Measurements from ENCODE around the gene ARID1B. TPM values are rescaled to one million over a fixed set of nuclear protein-coding genes. Genes with fewer than 3 reads are reported as not detected.

Gene ARID1B
- polyA plus RNA-seq, 1 experiment, result 19.2 TPM

- Histone ChIP-seq H3K27ac (ENCODE audit: low read depth, low read length) (no peak overlapping the region), H3K9me3 (ENCODE audit: control insufficient read depth, insufficient read depth, low read length) (no peaks in the 10 kb centered on the region), H3K27me3 (ENCODE audit: control insufficient read depth, insufficient read depth, low read length) (no peaks in the 10 kb centered on the region), H3K4me3 (ENCODE audit: low read depth, low read length) (no peak overlapping the region)
- no peak for DNase-seq (ENCODE audit: low read depth, low spot score)
- ChIA-PET CTCF (interaction anchor here (1.0 to 2.1 kb wide), 3 partner anchors 9 to 159 kb away, joined by 4 to 11 read pairs (median 4); no protein-coding TSS in a partner anchor), POLR2A (no interaction called here)
- TF ChIP-seq CTCF (IDR thresholded peaks at IDR 0.05; ENCODE audit: low read depth, low read length), result no peak
Observed at GRCh38 chr6:157193443-157193996, 416.3 kb downstream of the ARID1B start.

- no peak for TF ChIP-seq CTCF (IDR thresholded peaks at IDR 0.05; ENCODE audit: low read depth, low read length)
- no peak overlapping the region for H3K27ac ChIP-seq (ENCODE audit: low read depth, low read length)
- POLR2A ChIA-PET, result no interaction called here
- H3K4me3 ChIP-seq (ENCODE audit: low read depth, low read length), result no peak overlapping the region
- DNase-seq (ENCODE audit: low read depth, low spot score), result no peak
- CTCF ChIA-PET, result interaction anchor here (1.3 to 2.1 kb wide), 2 partner anchors 10 to 159 kb away, joined by 4 to 11 read pairs; no protein-coding TSS in a partner anchor
- no peaks in the 10 kb centered on the region for H3K9me3 ChIP-seq (ENCODE audit: control insufficient read depth, insufficient read depth, low read length)
- H3K27me3 ChIP-seq (ENCODE audit: control insufficient read depth, insufficient read depth, low read length), result no peaks in the 10 kb centered on the region
Observed at GRCh38 chr6:157194110-157194509, 416.9 kb downstream of the ARID1B start.

- DNase-seq (ENCODE audit: low read depth, low spot score), result no peak
- no peaks in the 10 kb centered on the region for H3K27me3 ChIP-seq (ENCODE audit: control insufficient read depth, insufficient read depth, low read length)
- CTCF ChIA-PET, result interaction anchor here (0.5 to 2.1 kb wide), 3 partner anchors 10 to 160 kb away, joined by 3 to 11 read pairs (median 4); no protein-coding TSS in a partner anchor
- POLR2A ChIA-PET, result no interaction called here
- no peaks in the 10 kb centered on the region for H3K9me3 ChIP-seq (ENCODE audit: control insufficient read depth, insufficient read depth, low read length)
- H3K4me3 ChIP-seq (ENCODE audit: low read depth, low read length), result no peak overlapping the region
- TF ChIP-seq CTCF (IDR thresholded peaks at IDR 0.05; ENCODE audit: low read depth, low read length), result no peak
- no peak overlapping the region for H3K27ac ChIP-seq (ENCODE audit: low read depth, low read length)
Observed at GRCh38 chr6:157194643-157195042, 417.5 kb downstream of the ARID1B start.

- H3K27me3 ChIP-seq (ENCODE audit: control insufficient read depth, insufficient read depth, low read length), result no peaks in the 10 kb centered on the region
- H3K9me3 ChIP-seq (ENCODE audit: control insufficient read depth, insufficient read depth, low read length), result no peaks in the 10 kb centered on the region
- H3K27ac ChIP-seq (ENCODE audit: low read depth, low read length), result no peak overlapping the region
- DNase-seq (ENCODE audit: low read depth, low spot score), result no peak
- H3K4me3 ChIP-seq (ENCODE audit: low read depth, low read length), result no peak overlapping the region
- TF ChIP-seq CTCF (IDR thresholded peaks at IDR 0.05; ENCODE audit: low read depth, low read length), result no peak
- POLR2A ChIA-PET, result no interaction called here
- CTCF ChIA-PET, result no interaction called here
Observed at GRCh38 chr6:157196391-157196790, 419.2 kb downstream of the ARID1B start.

- TF ChIP-seq CTCF (IDR thresholded peaks at IDR 0.05; ENCODE audit: low read depth, low read length), result no peak
- Histone ChIP-seq H3K27me3 (ENCODE audit: control insufficient read depth, insufficient read depth, low read length) (no peaks in the 10 kb centered on the region), H3K4me3 (ENCODE audit: low read depth, low read length) (no peak overlapping the region), H3K27ac (ENCODE audit: low read depth, low read length) (no peak overlapping the region), H3K9me3 (ENCODE audit: control insufficient read depth, insufficient read depth, low read length) (no peaks in the 10 kb centered on the region)
- ChIA-PET POLR2A (no interaction called here), CTCF (no interaction called here)
- DNase-seq (ENCODE audit: low read depth, low spot score), result no peak
Observed at GRCh38 chr6:157198425-157199279, 421.5 kb downstream of the ARID1B start.

Measured in AG04450 (cell line).